HCT116 (cell line): Measurements from ENCODE around the gene GFOD1. TPM values are rescaled to one million over a fixed set of nuclear protein-coding genes. Genes with fewer than 3 reads are reported as not detected.

Experiments used
- ATAC-seq: fragments of 200-7000 bp; cut with Tn5 transposase; 2 replicates; pipeline ENCODE4 v1.9.1; 2020; ENCODE audit warnings: mild to moderate bottlenecking, moderate library complexity
- BruUV-seq: library from RNA; stranded (reverse); fragments of 400-500 nt; replicated peaks from 2 replicates; lab custom pipeline; 2021; lab: Mats Ljungman, UMichigan
- CTCF ChIA-PET: fragments of 300-600 bp; sonication (Branson Sonifier 250); formaldehyde crosslinking; loops from one replicate; lab custom pipeline; 2021; ENCODE audit warnings: antibody characterized with exemption; lab: Charles Lee
- POLR2A ChIA-PET: fragments of 300-600, 350-600 bp; sonication (Branson Sonifier 250); formaldehyde crosslinking; loops from one replicate; lab custom pipeline; 2021; ENCODE audit warnings: antibody characterized with exemption; lab: Charles Lee
- RAD21 ChIA-PET, 2 experiments: fragments of 300-600 bp; sonication (Branson Sonifier 250); formaldehyde crosslinking; loops; one replicate each; lab custom pipeline; 2023; ENCODE audit warnings: low total read pairs in 2 of 2; ENCODE audit not compliant: uncharacterized antibody in 2 of 2, unreplicated experiment in 2 of 2, low non-redundant PET in 1 of 2; lab: Charles Lee
- DNase-seq: peaks from one replicate; pipeline ENCODE4 v3.0.0-alpha.2; 2010; ENCODE audit warnings: low read depth, low spot score
- H2AFZ ChIP-seq: fragments of 200-600 bp; shearing (Covaris generic), sonication (generic); 2 replicates; pipeline ENCODE4 v1.6.1; 2017; ENCODE audit warnings: low read depth, mixed run types, mixed read lengths, antibody characterized with exemption, low read length; ENCODE audit not compliant: poor library complexity, severe bottlenecking
- H3K27ac ChIP-seq: 2 replicates; pipeline ENCODE4 v1.5.1; 2012; ENCODE audit warnings: low read depth, low read length
- H3K27me3 ChIP-seq: fragments of 200-600 bp; sonication (generic); 2 replicates; pipeline ENCODE4 v1.6.1; 2016; ENCODE audit warnings: mixed run types, low read length, mixed read lengths; ENCODE audit not compliant: insufficient read depth
- H3K36me3 ChIP-seq, 2 experiments: fragments of 200-500 bp in 1 of 2; fragments of 200-600 bp in 1 of 2; sonication (Bioruptor generic) in 1 of 2; sonication (generic) in 1 of 2; 2 replicates each; pipeline versions ENCODE4 v1.5.1 to v1.6.1; 2014 to 2016; ENCODE audit warnings: low read length in 2 of 2, inconsistent platforms in 1 of 2, mixed read lengths in 1 of 2, mixed run types in 1 of 2; ENCODE audit not compliant: insufficient read depth in 2 of 2, control insufficient read depth in 1 of 2
- H3K4me1 ChIP-seq, 2 experiments: fragments of 200-600 bp in 1 of 2; sonication (generic) in 1 of 2; 2 replicates each; pipeline versions ENCODE4 v1.5.1 to v1.6.1; 2012 to 2017; ENCODE audit warnings: low read length in 2 of 2, inconsistent platforms in 1 of 2, mild to moderate bottlenecking in 1 of 2, mixed read lengths in 1 of 2, mixed run types in 1 of 2, moderate library complexity in 1 of 2; ENCODE audit not compliant: insufficient read depth in 2 of 2, control insufficient read depth in 1 of 2
- H3K4me2 ChIP-seq: fragments of 200-600 bp; sonication (generic); 2 replicates; pipeline ENCODE4 v1.6.1; 2017; ENCODE audit warnings: mixed run types, low read length, mixed read lengths
- H3K4me3 ChIP-seq, 2 experiments: fragments of 200-600 bp in 1 of 2; sonication (generic) in 1 of 2; replicated peaks in 1 of 2; 2 replicates each; pipeline ENCODE4 v1.5.1; 2011 to 2016; ENCODE audit warnings: low read length in 2 of 2, control low read depth in 1 of 2, low read depth in 1 of 2, mild to moderate bottlenecking in 1 of 2, mixed read lengths in 1 of 2, mixed run types in 1 of 2
- H3K79me2 ChIP-seq: fragments of 200-600 bp; sonication (generic); 2 replicates; pipeline ENCODE4 v1.6.1; 2017; ENCODE audit warnings: mild to moderate bottlenecking, mixed run types, low read length, moderate library complexity, mixed read lengths; ENCODE audit not compliant: insufficient read depth
- H3K9ac ChIP-seq: fragments of 200-600 bp; sonication (generic); 2 replicates; pipeline ENCODE4 v1.6.1; 2016; ENCODE audit warnings: low read length, mixed read lengths
- H3K9me2 ChIP-seq: fragments of 200-600 bp; sonication (generic), shearing (Covaris generic); 2 replicates; pipeline ENCODE4 v1.6.1; 2017; ENCODE audit warnings: mixed run types, mild to moderate bottlenecking, moderate library complexity; ENCODE audit not compliant: insufficient read depth
- H3K9me3 ChIP-seq, 2 experiments: fragments of 200-500 bp in 1 of 2; fragments of 200-600 bp in 1 of 2; sonication (Bioruptor generic) in 1 of 2; sonication (generic) in 1 of 2; 2 replicates each; pipeline ENCODE4 v1.6.1; 2014 to 2017; ENCODE audit warnings: low read length in 2 of 2, mixed read lengths in 2 of 2, inconsistent platforms in 1 of 2, low read depth in 1 of 2, mild to moderate bottlenecking in 1 of 2, mixed run types in 1 of 2, moderate library complexity in 1 of 2; ENCODE audit not compliant: control insufficient read depth in 1 of 2, insufficient read depth in 1 of 2
- H4K20me1 ChIP-seq: fragments of 200-600 bp; sonication (generic), shearing (Covaris generic); 2 replicates; pipeline ENCODE4 v1.6.1; 2017; ENCODE audit warnings: mixed run types, mild to moderate bottlenecking, moderate library complexity; ENCODE audit not compliant: insufficient read depth
- CBX3 ChIP-seq: IDR thresholded peaks from 2 replicates; pipeline ENCODE4 v1.6.1; 2012; ENCODE audit warnings: low read depth
- CEBPB ChIP-seq: IDR thresholded peaks from 2 replicates; pipeline ENCODE4 v1.6.1; 2012; ENCODE audit warnings: low read depth
- ELF1 ChIP-seq: IDR thresholded peaks from 2 replicates; pipeline ENCODE4 v1.6.1; 2012; ENCODE audit warnings: low read depth, borderline replicate concordance
- EZH2 ChIP-seq: fragments of 200-600 bp; sonication (generic); IDR thresholded peaks from 2 replicates; pipeline ENCODE4 v1.6.1; 2017; ENCODE audit warnings: antibody characterized with exemption, mixed run types
- EZH2phosphoT487 ChIP-seq: fragments of 200-600 bp; IDR thresholded peaks from 2 replicates; pipeline ENCODE4 v1.6.1; 2018; ENCODE audit warnings: antibody characterized with exemption, borderline replicate concordance
- FOSL1 ChIP-seq: IDR thresholded peaks from 2 replicates; pipeline ENCODE4 v1.6.1; 2012; ENCODE audit warnings: low read depth
- JUND ChIP-seq: IDR thresholded peaks from 2 replicates; pipeline ENCODE4 v1.6.1; 2012
- POLR2AphosphoS5 ChIP-seq: IDR thresholded peaks from 2 replicates; pipeline ENCODE4 v1.6.1; 2011; ENCODE audit warnings: mild to moderate bottlenecking, low read depth, low read length, moderate library complexity
- RAD21 ChIP-seq: IDR thresholded peaks from 2 replicates; pipeline ENCODE4 v1.6.1; 2012; ENCODE audit warnings: low read depth, mild to moderate bottlenecking
- SIN3A ChIP-seq: IDR thresholded peaks from 2 replicates; pipeline ENCODE4 v1.6.1; 2012; ENCODE audit warnings: low read depth
- SP1 ChIP-seq: IDR thresholded peaks from 2 replicates; pipeline ENCODE4 v1.6.1; 2012; ENCODE audit warnings: low read depth
- SRF ChIP-seq: IDR thresholded peaks from 2 replicates; pipeline ENCODE4 v1.6.1; 2012; ENCODE audit warnings: low read depth
- ZBTB33 ChIP-seq: IDR thresholded peaks from 2 replicates; pipeline ENCODE4 v1.6.1; 2011; ENCODE audit warnings: mild to moderate bottlenecking, low read length, moderate library complexity; ENCODE audit not compliant: insufficient replicate concordance; ENCODE audit errors: extremely low read depth
- intact Hi-C: fragments of 100-400 bp; cut with micrococcal nuclease; formaldehyde crosslinking; loops from 2 replicates; pipeline ENCODE4 v1.10.0; 2022
- total RNA-seq: library from RNA; stranded (reverse); gene quantifications from one replicate; pipeline ENCODE4 v1.2.1, GENCODE V29; 2021; ENCODE audit not compliant: unreplicated experiment
- TF ChIP-seq, protein P1 (sequence below): IDR thresholded peaks from 2 replicates; pipeline ENCODE4 v1.6.1; 2012; ENCODE audit warnings: low read depth
- TF ChIP-seq, protein P2 (sequence below): IDR thresholded peaks from 2 replicates; pipeline ENCODE4 v1.6.1; 2012
- TF ChIP-seq, protein P3 (sequence below): IDR thresholded peaks from 2 replicates; pipeline ENCODE4 v1.6.1; 2012

Gene GFOD1
- total RNA-seq, 1 experiment from 2014 or later: 3.8 TPM

DNA sequence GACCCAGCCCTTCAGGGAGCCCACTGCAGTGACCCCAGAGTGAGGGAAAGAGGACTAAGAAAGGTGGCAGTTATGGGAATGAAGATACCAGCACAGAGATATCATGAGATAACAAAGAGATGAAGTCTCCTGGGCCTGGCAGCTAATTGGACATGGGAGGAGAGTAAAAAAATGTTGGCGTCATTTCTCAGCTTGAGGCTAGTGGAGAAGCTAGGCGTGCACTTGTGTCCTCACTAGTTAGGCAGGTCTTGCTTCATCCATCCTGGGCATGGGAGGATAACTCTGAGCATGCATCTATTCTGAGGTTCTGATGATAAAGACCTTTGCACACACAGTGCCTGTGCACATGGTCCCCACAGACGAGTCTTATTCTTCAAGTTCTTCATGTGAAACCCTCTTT lies 4.1 kb upstream of the GFOD1 start:
- Histone ChIP-seq H3K79me2 (no peaks in the 10 kb centered on the region), H3K9me3 (no peaks in the 10 kb centered on the region), H3K27me3 (no peaks in the 10 kb centered on the region), H3K9ac (no peak overlapping the region), H3K4me3 (no peak overlapping the region), H3K27ac (no peak overlapping the region), H2AFZ (no peak overlapping the region), H3K4me2 (no peak overlapping the region), H3K36me3 (no peaks in the 10 kb centered on the region), H3K4me1 (peaks cover 3 to 13% of the 10 kb centered on the region in 2 experiments; a peak in 3 of 4 replicates), H4K20me1 (no peaks in the 10 kb centered on the region), H3K9me2 (no peaks in the 10 kb centered on the region)
- ChIA-PET RAD21 (no interaction called here), POLR2A (no interaction called here), CTCF (no interaction called here)
- intact Hi-C loops: no loop called here
- TF ChIP-seq, protein P1, sequence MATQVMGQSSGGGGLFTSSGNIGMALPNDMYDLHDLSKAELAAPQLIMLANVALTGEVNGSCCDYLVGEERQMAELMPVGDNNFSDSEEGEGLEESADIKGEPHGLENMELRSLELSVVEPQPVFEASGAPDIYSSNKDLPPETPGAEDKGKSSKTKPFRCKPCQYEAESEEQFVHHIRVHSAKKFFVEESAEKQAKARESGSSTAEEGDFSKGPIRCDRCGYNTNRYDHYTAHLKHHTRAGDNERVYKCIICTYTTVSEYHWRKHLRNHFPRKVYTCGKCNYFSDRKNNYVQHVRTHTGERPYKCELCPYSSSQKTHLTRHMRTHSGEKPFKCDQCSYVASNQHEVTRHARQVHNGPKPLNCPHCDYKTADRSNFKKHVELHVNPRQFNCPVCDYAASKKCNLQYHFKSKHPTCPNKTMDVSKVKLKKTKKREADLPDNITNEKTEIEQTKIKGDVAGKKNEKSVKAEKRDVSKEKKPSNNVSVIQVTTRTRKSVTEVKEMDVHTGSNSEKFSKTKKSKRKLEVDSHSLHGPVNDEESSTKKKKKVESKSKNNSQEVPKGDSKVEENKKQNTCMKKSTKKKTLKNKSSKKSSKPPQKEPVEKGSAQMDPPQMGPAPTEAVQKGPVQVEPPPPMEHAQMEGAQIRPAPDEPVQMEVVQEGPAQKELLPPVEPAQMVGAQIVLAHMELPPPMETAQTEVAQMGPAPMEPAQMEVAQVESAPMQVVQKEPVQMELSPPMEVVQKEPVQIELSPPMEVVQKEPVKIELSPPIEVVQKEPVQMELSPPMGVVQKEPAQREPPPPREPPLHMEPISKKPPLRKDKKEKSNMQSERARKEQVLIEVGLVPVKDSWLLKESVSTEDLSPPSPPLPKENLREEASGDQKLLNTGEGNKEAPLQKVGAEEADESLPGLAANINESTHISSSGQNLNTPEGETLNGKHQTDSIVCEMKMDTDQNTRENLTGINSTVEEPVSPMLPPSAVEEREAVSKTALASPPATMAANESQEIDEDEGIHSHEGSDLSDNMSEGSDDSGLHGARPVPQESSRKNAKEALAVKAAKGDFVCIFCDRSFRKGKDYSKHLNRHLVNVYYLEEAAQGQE: no peak
- TF ChIP-seq SRF: no peak
- TF ChIP-seq ZBTB33: no peak
- TF ChIP-seq SP1: no peak
- TF ChIP-seq, protein P2, sequence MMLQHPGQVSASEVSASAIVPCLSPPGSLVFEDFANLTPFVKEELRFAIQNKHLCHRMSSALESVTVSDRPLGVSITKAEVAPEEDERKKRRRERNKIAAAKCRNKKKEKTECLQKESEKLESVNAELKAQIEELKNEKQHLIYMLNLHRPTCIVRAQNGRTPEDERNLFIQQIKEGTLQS: no peak
- no peak for TF ChIP-seq CEBPB
- TF ChIP-seq EZH2: no peak
- TF ChIP-seq RAD21: no peak
- no peak for TF ChIP-seq EZH2phosphoT487
- TF ChIP-seq POLR2AphosphoS5: no peak
- no peak for TF ChIP-seq JUND
- TF ChIP-seq SIN3A: no peak
- TF ChIP-seq, protein P3, sequence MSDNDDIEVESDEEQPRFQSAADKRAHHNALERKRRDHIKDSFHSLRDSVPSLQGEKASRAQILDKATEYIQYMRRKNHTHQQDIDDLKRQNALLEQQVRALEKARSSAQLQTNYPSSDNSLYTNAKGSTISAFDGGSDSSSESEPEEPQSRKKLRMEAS: no peak
- TF ChIP-seq ELF1: no peak
- no peak for TF ChIP-seq FOSL1
- no peak for TF ChIP-seq CBX3
- ATAC-seq: no peak
- no peak for DNase-seq
- no TSS peak for BruUV-seq
